ENCODE results near the gene PHLDB1.

PHLDB1 gene

GRCh38 chr11:118622376-118623268 lies 15.2 kb downstream of the PHLDB1 start:
- peak; percentile 31 for DNase-seq (ENCODE audit: low spot score)

GRCh38 chr11:118623269-118623655 lies 15.8 kb downstream of the PHLDB1 start:
- no peak for DNase-seq (ENCODE audit: low spot score)

- peak; percentile 55 for DNase-seq (ENCODE audit: low spot score)
Measured at GRCh38 chr11:118625036-118625690, 17.7 kb downstream of the PHLDB1 start.

- DNase-seq (ENCODE audit: low spot score): no peak
Measured at GRCh38 chr11:118625976-118626375, 18.6 kb downstream of the PHLDB1 start.

- no peak for DNase-seq (ENCODE audit: low spot score)
Measured at GRCh38 chr11:118627566-118627965, 20.2 kb downstream of the PHLDB1 start.

- DNase-seq (ENCODE audit: low spot score): no peak
Measured at GRCh38 chr11:118628031-118628430, 20.6 kb downstream of the PHLDB1 start.

- peak; percentile 71 for DNase-seq (ENCODE audit: low spot score)
Measured at GRCh38 chr11:118628432-118628831, 21.0 kb downstream of the PHLDB1 start.

- no peak for DNase-seq (ENCODE audit: low spot score)
Measured at GRCh38 chr11:118628861-118629549, 21.6 kb downstream of the PHLDB1 start.

- no peak for DNase-seq (ENCODE audit: low spot score)
Measured at GRCh38 chr11:118629761-118630661, 22.6 kb downstream of the PHLDB1 start.

GRCh38 chr11:118631142-118631909 lies 23.9 kb downstream of the PHLDB1 start:
- DNase-seq (ENCODE audit: low spot score): no peak

- no peak for DNase-seq (ENCODE audit: low spot score)
Measured at GRCh38 chr11:118632577-118633318, 25.3 kb downstream of the PHLDB1 start.

- no peak for DNase-seq (ENCODE audit: low spot score)
Measured at GRCh38 chr11:118633319-118633690, 25.9 kb downstream of the PHLDB1 start.

GRCh38 chr11:118633979-118634378 lies 26.6 kb downstream of the PHLDB1 start:
- DNase-seq (ENCODE audit: low spot score): no peak

- no peak for DNase-seq (ENCODE audit: low spot score)
Measured at GRCh38 chr11:118634431-118635236, 27.2 kb downstream of the PHLDB1 start.

GRCh38 chr11:118635237-118635591 lies 27.8 kb downstream of the PHLDB1 start:
- no peak for DNase-seq (ENCODE audit: low spot score)

GRCh38 chr11:118635642-118636041 lies 28.2 kb downstream of the PHLDB1 start:
- no peak for DNase-seq (ENCODE audit: low spot score)

- DNase-seq (ENCODE audit: low spot score): no peak
Measured at GRCh38 chr11:118636569-118637290, 29.3 kb downstream of the PHLDB1 start.

GRCh38 chr11:118638726-118639125 lies 31.3 kb downstream of the PHLDB1 start:
- no peak for DNase-seq (ENCODE audit: low spot score)

GRCh38 chr11:118639899-118640298 lies 32.5 kb downstream of the PHLDB1 start:
- DNase-seq (ENCODE audit: low spot score): no peak
